ENCODE results near the gene IPMK. TPM values are rescaled to one million over a fixed set of nuclear protein-coding genes. Genes with fewer than 3 reads are reported as not detected.

IPMK gene
- total and polyA plus RNA-seq, 12 donors: 0.93 to 5.0 (median 2.6) TPM

GRCh38 chr10:58281092-58281752 lies 13.5 kb upstream of the IPMK start:
- no peaks in the 10 kb centered on the region for H3K9me3 ChIP-seq
- peaks cover 0 to 34% (median 16%) of the 10 kb centered on the region in 9 donors for H3K36me3 ChIP-seq
- 88 to 93% methylated on average over 2 of the region's 2 CpGs for WGBS, 2 donors
- H3K27ac ChIP-seq: no peak overlapping the region
- intact Hi-C loops (cut with DNase I): loop anchor here in 1 of 10 donors (1.0 kb wide), 1 partner anchor 8 kb away; no protein-coding TSS in a partner anchor
- peaks cover 0 to 18% (median 0%) of the 10 kb centered on the region in 9 donors for H3K4me1 ChIP-seq
- H3K27me3 ChIP-seq: no peaks in the 10 kb centered on the region
- ATAC-seq (no peak), DNase-seq (no peak)
- TF ChIP-seq CTCF (IDR thresholded peaks at IDR 0.05): no peak
- H3K4me3 ChIP-seq: no peak overlapping the region

- Histone ChIP-seq H3K9me3 (no peaks in the 10 kb centered on the region), H3K4me1 (peaks cover 0 to 25% (median 7%) of the 10 kb centered on the region in 9 donors), H3K27me3 (no peaks in the 10 kb centered on the region), H3K4me3 (no peak overlapping the region), H3K27ac (no peak overlapping the region), H3K36me3 (peaks cover 0 to 34% (median 16%) of the 10 kb centered on the region in 9 donors)
- no peak for TF ChIP-seq CTCF (IDR thresholded peaks at IDR 0.05)
- no peak for DNase-seq
- no peak for ATAC-seq
- WGBS, 2 donors: 92 to 95% methylated on average over 3 of the region's 3 CpGs
- intact Hi-C loops (cut with DNase I): no loop called here
Observed at GRCh38 chr10:58280477-58280876, 12.8 kb upstream of the IPMK start.

GRCh38 chr10:58278962-58279307 lies 11.2 kb upstream of the IPMK start:
- Histone ChIP-seq H3K4me3 (no peak overlapping the region), H3K9me3 (no peaks in the 10 kb centered on the region), H3K27ac (no peak overlapping the region), H3K36me3 (peaks cover 0 to 34% (median 16%) of the 10 kb centered on the region in 9 donors), H3K27me3 (no peaks in the 10 kb centered on the region), H3K4me1 (peaks cover 0 to 39% (median 17%) of the 10 kb centered on the region in 9 donors)
- intact Hi-C loops (cut with DNase I): no loop called here
- DNase-seq (no peak), ATAC-seq (no peak)
- TF ChIP-seq CTCF (IDR thresholded peaks at IDR 0.05): no peak
- 57 to 67% methylated on average over 1 of the region's 1 CpG for WGBS, 2 donors

GRCh38 chr10:58278274-58278961 lies 10.7 kb upstream of the IPMK start:
- 84 to 89% methylated on average over 7 of the region's 7 CpGs for whole genome bisulfite sequencing, 2 donors
- no peak for DNase-seq

More at GRCh38 chr10:58278274-58278961, 10.7 kb upstream of the IPMK start:
- H3K36me3 ChIP-seq: peaks cover 0 to 34% (median 16%) of the 10 kb centered on the region in 9 donors
- no peak for ATAC-seq
- H3K4me3 ChIP-seq: no peak overlapping the region
- peaks cover 0 to 40% (median 17%) of the 10 kb centered on the region in 9 donors for H3K4me1 ChIP-seq
- no peaks in the 10 kb centered on the region for H3K27me3 ChIP-seq
- no peak overlapping the region for H3K27ac ChIP-seq
- H3K9me3 ChIP-seq: no peaks in the 10 kb centered on the region
- intact Hi-C loops (cut with DNase I): no loop called here
- TF ChIP-seq CTCF (IDR thresholded peaks at IDR 0.05): no peak
